SU-DHL-6 (cell line): ENCODE measurements around the gene SCYL1.

ENCODE experiments used
- H2AFZ ChIP-seq: fragments of 200-600 bp; sonication (generic); 2 replicates; pipeline ENCODE4 v1.6.1; 2014; ENCODE audit warnings: low read depth, mild to moderate bottlenecking, moderate library complexity, mixed read lengths, antibody characterized with exemption, low read length; ENCODE audit not compliant: severe bottlenecking
- H3F3A ChIP-seq: fragments of 200-600 bp; shearing (Covaris generic); 2 replicates; pipeline ENCODE4 v1.6.0; 2016; ENCODE audit warnings: antibody characterized with exemption, mild to moderate bottlenecking; ENCODE audit not compliant: insufficient read depth
- H3K27ac ChIP-seq: fragments of 200-600 bp; sonication (generic); 2 replicates; pipeline ENCODE4 v1.5.1; 2016; ENCODE audit warnings: low read depth, mild to moderate bottlenecking, low read length, moderate library complexity, mixed read lengths
- H3K27me3 ChIP-seq: fragments of 200-600 bp; sonication (generic), shearing (Covaris generic); 2 replicates; pipeline ENCODE4 v1.6.0; 2014; ENCODE audit warnings: mild to moderate bottlenecking, low read length
- H3K36me3 ChIP-seq: fragments of 200-600 bp; sonication (generic); 2 replicates; pipeline ENCODE4 v1.6.1; 2014; ENCODE audit warnings: mild to moderate bottlenecking, low read length, mixed read lengths
- H3K4me2 ChIP-seq: fragments of 300-600, 200-600 bp; shearing (Covaris generic), sonication (generic); 2 replicates; pipeline ENCODE4 v1.6.0; 2014; ENCODE audit warnings: low read length, low read depth, mild to moderate bottlenecking; ENCODE audit not compliant: poor library complexity, severe bottlenecking
- H3K4me3 ChIP-seq: fragments of 200-600 bp; sonication (generic); 2 replicates; pipeline ENCODE4 v1.5.1; 2014; ENCODE audit warnings: antibody characterized with exemption, low read length, mild to moderate bottlenecking, mixed read lengths; ENCODE audit not compliant: insufficient read depth, poor library complexity, severe bottlenecking
- H3K79me2 ChIP-seq: fragments of 200-600 bp; sonication (generic); 2 replicates; pipeline ENCODE4 v1.6.1; 2014; ENCODE audit warnings: mild to moderate bottlenecking, low read length, moderate library complexity; ENCODE audit not compliant: insufficient read depth
- H3K9ac ChIP-seq: fragments of 200-600 bp; sonication (generic); 2 replicates; pipeline ENCODE4 v1.7.0; 2014; ENCODE audit warnings: mild to moderate bottlenecking, low read length
- H3K9me2 ChIP-seq: fragments of 200-600 bp; sonication (generic); replicated peaks from 2 replicates; pipeline ENCODE4 v1.6.1; 2014; ENCODE audit warnings: low read length; ENCODE audit not compliant: insufficient read depth
- H3K9me3 ChIP-seq: fragments of 200-600 bp; sonication (generic); 2 replicates; pipeline ENCODE4 v1.6.1; 2014; ENCODE audit warnings: low read length, mixed read lengths; ENCODE audit not compliant: insufficient read depth
- H4K20me1 ChIP-seq: fragments of 200-600 bp; sonication (generic); 2 replicates; pipeline ENCODE4 v1.6.1; 2014; ENCODE audit warnings: low read depth, mild to moderate bottlenecking, antibody characterized with exemption, low read length, moderate library complexity, mixed read lengths
- CTCF ChIP-seq: fragments of 200-600 bp; sonication (generic); IDR thresholded peaks from one replicate; pipeline ENCODE4 v1.5.1; 2017; ENCODE audit warnings: antibody characterized with exemption, mild to moderate bottlenecking, low read length, moderate library complexity; ENCODE audit not compliant: insufficient read depth, poor library complexity, severe bottlenecking
- EZH2phosphoT487 ChIP-seq: fragments of 200-600 bp; sonication (generic), shearing (Covaris generic); conservative IDR thresholded peaks from 2 replicates; pipeline ENCODE4 v1.6.1; 2018; ENCODE audit warnings: mild to moderate bottlenecking, antibody characterized with exemption, low read length, moderate library complexity, mixed read lengths

Gene SCYL1

GRCh38 chr11:65559535-65559934, 34.7 kb downstream of the SCYL1 start:
- Histone ChIP-seq H3K27ac (no peak overlapping the region), H3K36me3 (no peaks in the 10 kb centered on the region), H3K4me2 (no peak overlapping the region), H3F3A (no peaks in the 10 kb centered on the region), H3K9me3 (no peaks in the 10 kb centered on the region), H2AFZ (no peak overlapping the region), H3K9ac (no peak overlapping the region), H3K27me3 (no peaks in the 10 kb centered on the region), H3K4me3 (no peak overlapping the region), H3K79me2 (no peaks in the 10 kb centered on the region), H4K20me1 (no peaks in the 10 kb centered on the region), H3K9me2 (no peaks in the 10 kb centered on the region)
- no peak for TF ChIP-seq CTCF
- no peak for TF ChIP-seq EZH2phosphoT487

DNA sequence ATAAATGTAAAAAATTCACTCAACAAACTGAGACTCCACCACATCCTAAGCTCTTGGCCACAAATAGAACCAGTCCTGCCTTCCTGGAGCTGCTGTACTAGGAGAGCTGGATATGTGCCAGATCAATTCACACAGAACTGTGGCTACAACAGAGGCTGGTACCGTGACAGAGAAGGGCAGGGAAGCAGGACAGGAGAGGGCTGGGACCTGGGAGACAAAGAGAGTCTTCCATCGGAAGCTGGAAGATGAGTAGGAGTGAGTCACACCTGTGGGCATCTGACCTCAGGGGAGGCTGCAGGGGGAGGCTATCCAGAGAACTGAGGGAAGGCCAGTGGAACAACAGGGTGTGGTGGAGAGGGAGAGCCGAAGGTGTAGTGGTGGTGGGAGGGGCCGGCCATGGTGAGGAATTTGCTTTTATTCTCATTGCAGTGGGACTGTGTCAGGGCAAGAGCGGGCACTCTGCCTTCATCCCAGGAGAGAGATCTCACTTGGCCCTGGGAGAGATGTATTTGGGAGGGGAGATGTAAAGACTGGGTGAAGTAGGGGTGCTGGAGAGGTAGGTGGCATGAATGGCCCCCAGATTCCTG, 35.2 kb downstream of the SCYL1 start:
- Histone ChIP-seq H3K9ac (no peak overlapping the region), H3K4me3 (no peak overlapping the region), H3F3A (no peaks in the 10 kb centered on the region), H3K36me3 (no peaks in the 10 kb centered on the region), H3K4me2 (no peak overlapping the region), H2AFZ (no peak overlapping the region), H3K9me2 (no peaks in the 10 kb centered on the region), H3K9me3 (no peaks in the 10 kb centered on the region), H3K79me2 (no peaks in the 10 kb centered on the region), H3K27me3 (no peaks in the 10 kb centered on the region), H4K20me1 (no peaks in the 10 kb centered on the region), H3K27ac (no peak overlapping the region)
- no peak for TF ChIP-seq EZH2phosphoT487
- no peak for TF ChIP-seq CTCF

GRCh38 chr11:65560555-65561418, 35.9 kb downstream of the SCYL1 start:
- Histone ChIP-seq H3K9ac (no peak overlapping the region), H3K79me2 (no peaks in the 10 kb centered on the region), H3F3A (no peaks in the 10 kb centered on the region), H3K27ac (no peak overlapping the region), H3K9me3 (no peaks in the 10 kb centered on the region), H4K20me1 (no peaks in the 10 kb centered on the region), H2AFZ (no peak overlapping the region), H3K9me2 (no peaks in the 10 kb centered on the region), H3K36me3 (no peaks in the 10 kb centered on the region), H3K4me3 (no peak overlapping the region), H3K27me3 (no peaks in the 10 kb centered on the region), H3K4me2 (no peak overlapping the region)
- TF ChIP-seq CTCF (no peak), EZH2phosphoT487 (no peak)
